Stimulated activated naive B cell treated with anti-CD40 and anti-IgM and Interleukin-4, amounts not matched to agents 10 μg/mL and 1 μg/mL and 100 μg/mL, for 72 hours (primary cell): ENCODE measurements around the gene PAX7.

ENCODE experiments used
- ATAC-seq, 2 donors: fragments of 150-1000 bp; cut with Tn5 transposase; replicated peaks; 2 replicates each; pipeline ENCODE4 v1.10.0; 2021; ENCODE audit warnings: moderate library complexity in 1 of 2
- DNase-seq: peaks from one replicate; pipeline ENCODE4 v3.0.0; 2021
- H3K27ac Mint-ChIP-seq: one replicate; pipeline ENCODE4 v1.8.0; 2022; ENCODE audit warnings: mild to moderate bottlenecking, mixed read lengths
- H3K27me3 Mint-ChIP-seq, 2 donors: one replicate each; pipeline ENCODE4 v1.8.0; 2022; ENCODE audit warnings: mixed read lengths in 2 of 2
- H3K36me3 Mint-ChIP-seq, 2 donors: one replicate each; pipeline ENCODE4 v1.8.0; 2022; ENCODE audit warnings: mixed read lengths in 2 of 2, mild to moderate bottlenecking in 1 of 2
- H3K4me1 Mint-ChIP-seq, 2 donors: one replicate each; pipeline ENCODE4 v1.8.0; 2022; ENCODE audit warnings: mixed read lengths in 2 of 2, mild to moderate bottlenecking in 1 of 2
- H3K4me3 Mint-ChIP-seq, 2 donors: one replicate each; pipeline ENCODE4 v1.8.0; 2022; ENCODE audit warnings: mild to moderate bottlenecking in 2 of 2, mixed read lengths in 2 of 2, moderate library complexity in 1 of 2
- H3K9me3 Mint-ChIP-seq, 2 donors: one replicate each; pipeline ENCODE4 v1.8.0; 2022; ENCODE audit warnings: mixed read lengths in 2 of 2, mild to moderate bottlenecking in 1 of 2

PAX7 gene

DNA sequence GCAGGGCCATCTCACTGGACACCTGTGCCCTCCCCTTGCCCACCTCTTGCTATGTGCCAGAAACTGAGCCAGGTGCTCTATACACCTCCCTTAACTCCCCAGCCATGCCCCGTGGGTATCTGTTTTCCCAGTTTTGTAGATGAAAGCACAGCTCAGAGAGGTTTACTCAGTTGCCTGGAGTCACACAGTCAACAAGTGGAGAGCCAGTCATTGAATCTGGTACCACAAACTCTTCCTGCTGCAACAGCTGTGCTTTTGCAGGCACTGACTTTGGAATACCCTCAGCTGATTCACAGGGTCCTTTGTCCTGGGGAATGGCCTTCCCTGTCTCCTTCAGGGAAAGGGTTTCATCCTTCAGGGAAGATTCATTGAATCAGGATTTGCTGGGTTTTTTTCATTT is 22.1 kb downstream of the PAX7 start:
- Mint-ChIP-seq H3K27me3 (peaks cover 83 to 94% of the 10 kb centered on the region in 2 donors), H3K4me3 (no peak overlapping the region), H3K27ac (no peak overlapping the region), H3K9me3 (no peaks in the 10 kb centered on the region), H3K4me1 (peaks cover 0 to 2% of the 10 kb centered on the region in 2 donors), H3K36me3 (no peaks in the 10 kb centered on the region)
- no peak for ATAC-seq
- no peak for DNase-seq

DNA sequence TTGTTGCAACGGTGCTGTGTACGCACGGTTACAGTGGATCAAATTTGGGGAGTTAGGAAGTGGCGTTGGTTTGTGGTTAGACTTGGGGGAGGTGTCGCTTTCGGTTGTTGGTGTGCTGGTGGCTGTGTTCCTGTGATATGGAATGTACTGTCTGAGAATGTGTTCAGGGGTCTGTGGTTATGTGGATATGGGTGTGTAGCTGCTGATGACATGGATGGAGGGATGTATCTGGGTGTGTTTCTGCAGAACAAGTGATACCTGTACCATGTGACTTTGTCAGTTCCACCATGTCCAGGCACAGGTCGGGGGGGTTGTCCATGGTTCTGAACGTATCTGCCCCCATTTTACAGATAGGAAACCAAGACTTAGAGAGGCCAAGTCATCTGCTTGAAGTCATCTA is 22.7 kb downstream of the PAX7 start:
- H3K4me3 Mint-ChIP-seq: no peak overlapping the region
- no peak for ATAC-seq

DNA sequence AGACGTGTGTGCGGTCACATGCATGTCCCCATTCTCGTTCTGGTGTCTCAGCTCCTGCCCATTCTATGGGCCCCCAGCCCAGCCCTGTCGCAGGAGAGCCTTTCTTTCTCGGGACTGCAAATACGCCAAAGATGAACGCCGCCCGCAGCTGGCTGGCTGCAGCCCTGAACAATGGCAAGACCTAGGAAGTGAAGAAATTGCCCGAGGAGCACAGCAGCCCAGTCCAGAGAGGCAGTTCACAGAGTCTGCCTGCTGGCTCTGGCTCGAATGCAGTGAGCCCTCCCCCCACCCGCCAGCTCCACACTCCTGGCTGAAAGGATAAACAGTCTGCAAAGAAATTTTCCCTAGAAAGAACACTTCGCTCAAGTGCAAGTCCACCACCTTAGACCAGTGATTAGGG is 23.3 kb downstream of the PAX7 start:
- Mint-ChIP-seq H3K27ac (no peak overlapping the region), H3K4me1 (peaks cover 0 to 2% of the 10 kb centered on the region in 2 donors), H3K27me3 (peaks cover 82 to 93% of the 10 kb centered on the region in 2 donors), H3K9me3 (no peaks in the 10 kb centered on the region), H3K36me3 (no peaks in the 10 kb centered on the region), H3K4me3 (no peak overlapping the region)
- ATAC-seq: no peak
- no peak for DNase-seq

More for the DNA sequence above, 22.7 kb downstream of the PAX7 start:
- Mint-ChIP-seq H3K9me3 (no peaks in the 10 kb centered on the region), H3K27ac (no peak overlapping the region), H3K36me3 (no peaks in the 10 kb centered on the region), H3K27me3 (peaks cover 82 to 93% of the 10 kb centered on the region in 2 donors), H3K4me1 (peaks cover 0 to 2% of the 10 kb centered on the region in 2 donors)
- no peak for DNase-seq

DNA sequence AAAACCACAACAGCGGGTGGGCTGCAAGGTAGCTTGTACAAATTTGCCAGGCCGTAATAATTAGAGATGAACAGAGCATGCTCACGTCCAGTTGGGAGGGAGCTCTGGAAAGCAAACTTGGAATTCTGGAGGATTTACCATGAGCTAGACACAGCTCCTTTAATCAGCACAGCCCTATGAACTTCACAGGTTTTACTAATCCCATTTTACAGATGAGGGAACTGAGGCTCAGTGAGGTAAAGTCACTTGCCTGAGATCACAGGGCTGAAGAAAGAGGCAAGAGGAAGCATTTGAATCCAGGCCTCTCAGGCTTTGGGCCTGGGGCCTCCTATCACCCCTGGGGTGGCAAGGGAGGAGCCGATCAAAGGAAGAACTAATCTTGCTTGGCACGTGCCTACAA is 24.0 kb downstream of the PAX7 start:
- ATAC-seq: no peak

DNA sequence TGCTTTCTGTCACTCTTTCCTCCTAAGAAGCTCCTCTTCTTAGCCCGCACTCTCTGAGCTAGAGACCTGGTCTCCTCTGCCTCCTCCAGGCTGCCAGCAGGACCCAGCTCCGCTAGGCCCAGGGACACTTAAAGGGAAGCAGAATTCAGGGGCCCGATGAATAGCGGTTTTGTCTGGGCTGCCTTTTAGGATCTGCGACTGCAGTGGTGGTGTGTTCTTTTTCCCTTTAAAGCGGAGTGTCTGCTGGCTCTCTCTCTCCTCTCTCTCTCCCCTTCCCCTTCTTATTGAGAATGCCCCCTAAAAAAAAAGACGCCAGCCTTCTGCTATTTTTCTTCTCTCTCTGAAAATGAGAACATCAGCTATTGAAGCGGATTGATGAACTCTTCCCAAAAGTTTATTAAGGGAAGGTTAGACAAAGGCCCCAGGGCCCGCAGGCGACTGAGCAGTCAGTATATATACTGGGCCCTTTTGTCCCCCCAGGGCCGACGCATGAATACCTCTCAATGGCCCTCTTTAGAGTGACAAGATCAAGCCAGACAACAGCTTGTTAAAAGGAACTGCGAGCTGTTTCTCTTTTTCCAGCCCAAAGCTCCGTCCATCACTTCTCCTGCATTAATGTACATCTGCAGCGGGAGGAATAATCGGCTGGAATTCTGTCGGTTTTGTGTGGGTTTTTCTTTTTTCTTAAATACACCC is 27.0 kb downstream of the PAX7 start:
- Mint-ChIP-seq H3K36me3 (no peaks in the 10 kb centered on the region), H3K27me3 (peaks cover 62 to 82% of the 10 kb centered on the region in 2 donors), H3K4me1 (no peaks in the 10 kb centered on the region), H3K9me3 (no peaks in the 10 kb centered on the region), H3K27ac (no peak overlapping the region), H3K4me3 (no peak overlapping the region)
- no peak for ATAC-seq
- no peak for DNase-seq

More for the DNA sequence above, 24.0 kb downstream of the PAX7 start:
- no peaks in the 10 kb centered on the region for H3K9me3 Mint-ChIP-seq
- H3K36me3 Mint-ChIP-seq: no peaks in the 10 kb centered on the region
- H3K27me3 Mint-ChIP-seq: peaks cover 81 to 88% of the 10 kb centered on the region in 2 donors
- no peak for DNase-seq
- no peak overlapping the region for H3K27ac Mint-ChIP-seq
- no peak overlapping the region for H3K4me3 Mint-ChIP-seq
- H3K4me1 Mint-ChIP-seq: peaks cover 0 to 2% of the 10 kb centered on the region in 2 donors

DNA sequence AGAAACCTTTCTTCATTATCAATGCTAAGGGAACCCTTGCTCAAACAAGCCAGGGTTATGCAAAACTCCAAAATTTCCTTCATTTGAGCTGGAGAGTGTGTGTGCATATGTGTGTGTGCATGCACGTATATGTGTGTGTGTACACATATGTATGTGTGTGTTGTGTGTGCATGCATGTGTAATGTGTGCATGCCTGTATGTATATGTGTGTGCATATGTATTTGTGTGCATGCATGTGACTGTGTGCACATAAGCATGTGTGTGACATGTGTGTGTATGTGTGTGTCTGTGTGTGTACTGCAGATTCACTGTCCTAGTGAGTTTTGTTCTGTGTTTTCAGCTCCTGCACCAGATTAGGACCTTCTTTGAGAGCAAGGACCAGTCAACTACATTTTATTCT is 28.2 kb downstream of the PAX7 start:
- ATAC-seq (no peak), DNase-seq (no peak)
- Mint-ChIP-seq H3K9me3 (no peaks in the 10 kb centered on the region), H3K27me3 (peaks cover 54 to 72% of the 10 kb centered on the region in 2 donors), H3K27ac (no peak overlapping the region), H3K4me1 (no peaks in the 10 kb centered on the region), H3K4me3 (no peak overlapping the region), H3K36me3 (no peaks in the 10 kb centered on the region)

DNA sequence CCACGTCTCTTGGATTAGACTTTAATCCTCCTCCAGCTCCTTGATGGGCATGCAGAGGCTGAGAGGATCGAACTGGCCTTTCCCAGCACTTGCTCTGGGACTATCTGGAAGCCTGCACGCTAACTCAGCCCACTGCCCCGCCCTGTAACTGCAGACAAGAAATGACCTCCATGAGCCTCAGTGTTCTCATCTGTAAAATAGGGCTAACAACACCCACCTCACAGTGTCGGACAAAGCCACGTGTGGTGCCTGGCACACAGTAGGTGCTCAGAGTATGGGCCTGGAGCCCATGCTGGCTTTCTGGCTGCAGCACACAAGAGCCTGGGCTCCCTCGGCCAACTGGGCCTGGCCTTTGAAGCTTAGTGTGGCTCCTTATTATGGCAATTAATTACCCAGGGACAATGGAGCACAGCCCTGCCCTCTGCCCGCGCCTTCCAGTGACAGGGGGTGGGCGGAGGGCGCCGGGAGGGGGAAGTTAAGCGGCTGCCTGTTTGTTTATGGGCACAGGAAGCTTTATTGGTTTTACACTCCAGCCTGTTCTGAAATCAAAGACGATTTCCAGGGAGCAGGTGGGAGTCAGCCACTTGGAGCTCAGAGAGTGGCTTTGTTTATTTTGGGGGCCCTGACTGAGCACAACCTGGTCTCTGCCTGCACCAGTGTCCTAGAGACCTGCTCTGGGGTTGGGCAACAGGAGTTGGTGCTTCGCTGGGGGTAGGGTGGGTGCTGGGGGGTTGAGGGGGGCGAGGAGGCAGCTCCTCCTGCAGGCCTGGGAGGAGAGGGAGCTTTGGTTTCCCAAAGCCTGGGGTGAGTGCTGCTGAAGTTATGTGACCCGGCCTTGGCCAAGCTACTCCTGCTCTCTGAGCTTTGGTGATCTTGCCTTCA is 31.0 kb downstream of the PAX7 start:
- no peak for ATAC-seq
- peaks cover 35 to 57% of the 10 kb centered on the region in 2 donors for H3K27me3 Mint-ChIP-seq
- H3K27ac Mint-ChIP-seq: no peak overlapping the region
- no peaks in the 10 kb centered on the region for H3K9me3 Mint-ChIP-seq
- H3K4me3 Mint-ChIP-seq: no peak overlapping the region
- DNase-seq: no peak
- no peaks in the 10 kb centered on the region for H3K4me1 Mint-ChIP-seq
- H3K36me3 Mint-ChIP-seq: no peaks in the 10 kb centered on the region

DNA sequence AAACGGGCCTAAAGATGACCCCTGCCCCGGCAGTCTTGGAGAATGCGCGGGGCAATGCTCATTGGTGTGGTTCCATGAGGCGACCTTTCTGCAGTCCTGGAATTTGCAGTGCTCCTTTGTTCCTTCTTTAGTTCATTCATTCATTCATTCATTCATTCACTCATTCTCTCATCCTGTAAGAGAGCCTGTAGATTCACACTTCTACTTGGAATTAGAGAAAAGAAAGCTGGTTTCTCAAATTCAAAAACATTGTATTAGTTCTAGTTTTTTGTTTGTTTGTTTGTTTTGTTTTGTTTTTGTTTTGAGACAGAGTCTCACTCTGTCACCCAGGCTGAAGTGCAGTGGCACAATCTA is 31.6 kb downstream of the PAX7 start:
- Mint-ChIP-seq H3K27me3 (peaks cover 36 to 57% of the 10 kb centered on the region in 2 donors), H3K9me3 (no peaks in the 10 kb centered on the region), H3K4me3 (no peak overlapping the region), H3K4me1 (no peaks in the 10 kb centered on the region), H3K36me3 (no peaks in the 10 kb centered on the region), H3K27ac (no peak overlapping the region)
- no peak for ATAC-seq
- DNase-seq: no peak

DNA sequence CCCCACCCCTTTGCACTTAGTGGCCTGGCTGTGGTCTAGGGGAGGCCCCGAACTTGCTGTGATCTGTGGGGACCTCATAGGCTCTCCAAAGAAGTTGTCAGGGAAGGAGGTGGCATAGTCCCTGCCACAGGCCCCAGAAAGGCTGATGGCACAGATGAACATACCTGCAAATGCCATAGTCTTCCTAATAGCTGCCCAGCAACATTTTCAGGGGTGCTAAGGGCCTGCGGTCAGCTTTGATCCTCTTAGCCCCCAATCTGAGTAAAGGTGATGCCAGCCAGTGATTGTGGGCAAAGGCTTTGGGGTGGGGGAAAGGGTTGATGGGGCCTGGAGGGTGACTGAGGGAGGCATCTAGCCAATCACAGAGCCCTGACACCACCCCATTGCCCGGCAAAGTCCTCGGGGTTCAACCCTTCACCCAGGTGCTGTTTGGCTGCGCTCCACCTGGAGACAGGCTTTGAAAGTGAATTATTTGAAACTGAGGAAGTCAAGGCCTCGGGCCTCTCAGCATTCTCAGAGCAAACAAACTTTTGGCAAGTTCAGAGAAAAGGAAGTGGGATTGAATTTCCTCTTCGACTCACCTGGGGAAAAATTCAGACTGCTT is 35.8 kb downstream of the PAX7 start:
- no peak for ATAC-seq
- H3K36me3 Mint-ChIP-seq: no peaks in the 10 kb centered on the region
- no peak overlapping the region for H3K4me3 Mint-ChIP-seq
- no peaks in the 10 kb centered on the region for H3K4me1 Mint-ChIP-seq
- DNase-seq: no peak
- peaks cover 17 to 36% of the 10 kb centered on the region in 2 donors for H3K27me3 Mint-ChIP-seq
- no peaks in the 10 kb centered on the region for H3K9me3 Mint-ChIP-seq
- H3K27ac Mint-ChIP-seq: no peak overlapping the region

DNA sequence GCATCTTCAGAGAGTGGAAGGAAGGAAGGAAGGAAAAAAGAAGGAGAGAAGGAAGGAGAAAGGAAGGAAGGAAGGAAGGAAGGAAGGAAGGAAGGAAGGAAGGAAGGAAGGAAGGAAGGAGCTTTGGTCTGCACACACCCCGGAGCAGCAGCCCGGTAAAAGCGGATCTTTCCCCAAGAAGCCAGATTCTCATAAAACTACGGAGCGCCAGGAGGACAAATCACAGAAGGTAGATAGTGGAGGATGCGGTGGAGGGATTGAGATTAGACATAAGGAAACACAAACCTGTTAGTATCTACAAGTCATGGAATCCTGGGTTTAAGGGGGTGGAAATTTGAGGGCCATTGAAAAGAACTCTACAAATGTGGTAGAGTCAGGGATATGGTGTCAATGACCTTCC is 36.7 kb downstream of the PAX7 start:
- Mint-ChIP-seq H3K27me3 (peaks cover 21 to 28% of the 10 kb centered on the region in 2 donors), H3K4me3 (no peak overlapping the region)
- ATAC-seq: no peak

DNA sequence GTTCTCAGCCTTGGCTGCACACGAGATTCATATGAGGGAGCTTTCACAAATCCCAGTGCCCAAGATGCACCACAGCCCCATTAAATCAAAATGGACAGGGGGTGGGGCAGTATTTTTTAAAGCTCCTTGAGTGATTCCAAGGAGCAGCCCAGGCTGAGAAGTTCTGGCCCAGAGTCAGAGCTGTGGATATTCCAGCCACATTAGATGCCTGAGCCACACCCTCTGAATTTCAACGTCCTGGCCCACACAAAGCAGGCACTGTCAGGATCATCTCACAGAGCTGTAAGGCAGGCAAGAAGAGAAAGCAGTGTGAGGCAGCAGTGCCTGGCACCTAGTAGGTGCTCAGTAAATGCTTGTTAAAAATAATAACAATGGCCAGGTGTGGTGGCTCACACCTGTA is 37.4 kb downstream of the PAX7 start:
- Mint-ChIP-seq H3K9me3 (no peaks in the 10 kb centered on the region), H3K36me3 (no peaks in the 10 kb centered on the region), H3K27me3 (peaks cover 27 to 34% of the 10 kb centered on the region in 2 donors), H3K27ac (no peak overlapping the region), H3K4me1 (no peaks in the 10 kb centered on the region), H3K4me3 (no peak overlapping the region)
- ATAC-seq (no peak), DNase-seq (no peak)

More for the DNA sequence above, 36.7 kb downstream of the PAX7 start:
- H3K9me3 Mint-ChIP-seq: no peaks in the 10 kb centered on the region
- no peaks in the 10 kb centered on the region for H3K4me1 Mint-ChIP-seq
- H3K36me3 Mint-ChIP-seq: no peaks in the 10 kb centered on the region
- H3K27ac Mint-ChIP-seq: no peak overlapping the region
- DNase-seq: no peak

DNA sequence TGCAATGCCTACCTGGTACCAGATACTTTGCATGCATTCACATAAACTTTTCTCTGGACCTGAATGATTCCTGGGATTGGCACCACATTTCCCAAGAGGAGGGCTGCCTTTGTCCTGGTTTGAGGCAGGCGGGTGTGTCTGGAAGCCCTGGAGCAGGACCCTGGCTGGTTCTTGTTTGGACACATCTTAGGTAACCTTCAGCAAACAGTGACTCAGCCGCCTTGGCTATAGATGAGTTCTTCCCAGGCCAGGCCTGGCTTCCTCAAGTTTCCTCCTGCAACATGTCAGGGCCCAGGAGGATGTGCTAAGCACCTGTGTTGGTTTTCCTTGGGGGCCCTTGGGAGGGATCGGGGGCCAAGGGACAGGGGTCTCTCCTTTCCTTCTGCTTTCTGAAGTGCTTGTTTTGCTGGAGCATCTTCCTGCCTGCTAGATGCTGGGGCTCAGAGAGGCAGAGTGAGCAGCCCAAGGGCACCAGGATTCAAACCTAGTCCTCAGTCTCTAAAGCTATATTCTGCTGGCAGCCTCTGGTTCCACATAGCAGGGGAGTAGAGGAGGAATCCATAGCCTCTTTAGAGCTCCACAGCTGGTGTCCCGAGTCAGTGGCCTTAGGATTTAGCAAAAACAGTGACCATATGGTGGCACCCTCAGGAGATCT is 38.2 kb downstream of the PAX7 start:
- DNase-seq (no peak), ATAC-seq (no peak)
- no peak overlapping the region for H3K4me3 Mint-ChIP-seq
- H3K27ac Mint-ChIP-seq: no peak overlapping the region
- no peaks in the 10 kb centered on the region for H3K4me1 Mint-ChIP-seq
- H3K27me3 Mint-ChIP-seq: peaks cover 29 to 37% of the 10 kb centered on the region in 2 donors
- no peaks in the 10 kb centered on the region for H3K36me3 Mint-ChIP-seq
- H3K9me3 Mint-ChIP-seq: no peaks in the 10 kb centered on the region

DNA sequence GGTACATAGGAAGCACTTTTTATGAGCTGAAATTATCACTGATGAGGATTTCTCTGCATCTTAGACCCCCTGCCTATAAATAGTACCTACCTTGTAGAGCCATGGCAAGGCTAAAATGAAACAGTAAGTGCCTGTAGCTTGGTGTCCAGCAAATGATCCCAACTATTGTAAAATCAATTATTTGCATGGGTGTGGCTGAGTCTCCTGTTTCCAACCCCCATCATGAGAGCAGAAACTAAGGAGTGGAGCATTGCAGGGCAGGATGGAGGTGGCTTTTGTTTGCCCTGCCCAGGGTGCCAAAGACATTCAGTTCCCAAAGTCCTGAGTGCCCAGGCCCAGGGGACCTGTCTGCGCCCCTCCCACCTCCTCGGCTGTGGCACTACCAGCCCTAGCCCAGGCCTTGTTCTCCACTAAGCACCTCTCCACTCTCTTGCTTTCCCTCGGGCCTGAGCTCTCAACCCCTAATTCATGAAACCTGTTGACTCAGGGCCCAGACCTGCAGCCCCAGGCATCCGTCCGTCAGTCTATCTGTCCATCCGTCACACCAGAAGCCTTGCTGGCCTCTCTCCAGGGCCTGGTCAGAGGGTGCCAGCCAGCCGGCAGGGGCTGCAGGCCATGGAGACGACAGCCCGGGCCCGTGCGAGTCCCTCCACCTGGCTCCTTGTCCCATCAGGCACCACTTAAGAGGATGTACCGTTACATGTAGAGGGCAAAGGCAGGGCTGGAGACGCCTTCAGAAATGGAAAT is 39.6 kb downstream of the PAX7 start:
- no peak for ATAC-seq
- no peak overlapping the region for H3K27ac Mint-ChIP-seq
- peaks cover 38 to 48% of the 10 kb centered on the region in 2 donors for H3K27me3 Mint-ChIP-seq
- no peaks in the 10 kb centered on the region for H3K9me3 Mint-ChIP-seq
- no peaks in the 10 kb centered on the region for H3K4me1 Mint-ChIP-seq
- no peak overlapping the region for H3K4me3 Mint-ChIP-seq
- H3K36me3 Mint-ChIP-seq: no peaks in the 10 kb centered on the region
- no peak for DNase-seq

DNA sequence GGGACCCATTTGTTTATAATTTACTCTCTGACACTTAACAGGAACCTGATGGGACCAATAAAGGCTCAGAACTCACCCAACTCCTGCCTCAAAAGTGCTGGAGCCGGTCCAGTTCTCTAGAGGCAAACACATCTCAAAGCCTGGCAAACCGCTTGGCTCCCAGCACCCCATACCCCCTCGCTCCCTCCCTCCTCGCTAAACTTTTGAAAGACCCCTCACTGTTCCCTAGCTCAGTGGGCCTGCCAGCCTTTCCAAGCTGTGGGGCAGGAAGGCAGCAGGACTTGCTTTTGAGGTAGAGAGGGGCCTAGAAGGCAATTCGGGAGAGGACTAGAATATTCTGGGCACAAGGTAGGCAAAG is 40.2 kb downstream of the PAX7 start:
- Mint-ChIP-seq H3K27ac (no peak overlapping the region), H3K4me3 (no peak overlapping the region), H3K27me3 (peaks cover 43 to 50% of the 10 kb centered on the region in 2 donors), H3K9me3 (no peaks in the 10 kb centered on the region), H3K36me3 (no peaks in the 10 kb centered on the region), H3K4me1 (no peaks in the 10 kb centered on the region)
- ATAC-seq (no peak), DNase-seq (no peak)
